Right lobe of liver (tissue), 6 donors: ENCODE measurements around the gene SIK3. TPM values are rescaled to one million over a fixed set of nuclear protein-coding genes. Genes with fewer than 3 reads are reported as not detected.

ENCODE experiments used
- ATAC-seq, 4 donors: fragments of 200-7000 bp; cut with Tn5 transposase; one replicate each; pipeline ENCODE4 v1.9.1; 2020; ENCODE audit warnings: mild to moderate bottlenecking in 4 of 4, moderate library complexity in 4 of 4
- DNase-seq, 3 donors: peaks; one replicate each; pipeline ENCODE4 v3.0.0-alpha.2; 2020
- H3K27ac ChIP-seq, 3 donors: fragments of 200-600 bp; one replicate each; pipeline ENCODE4 v1.8.0; 2022
- H3K27me3 ChIP-seq, 2 donors: fragments of 200-600 bp; one replicate each; pipeline ENCODE4 v1.8.0; 2022
- H3K36me3 ChIP-seq, 4 donors: fragments of 200-600 bp; sonication (generic) in 1 of 4; one replicate each; pipeline versions ENCODE4 v1.5.1 to v1.8.0; 2017 to 2022; ENCODE audit warnings: control low read depth in 1 of 4
- H3K4me1 ChIP-seq, 4 donors: fragments of 200-600 bp; sonication (generic) in 1 of 4; one replicate each; pipeline versions ENCODE4 v1.5.1 to v1.8.0; 2017 to 2022; ENCODE audit warnings: control low read depth in 1 of 4
- H3K4me3 ChIP-seq, 3 donors: fragments of 200-600 bp; one replicate each; pipeline ENCODE4 v1.8.0; 2022
- H3K9me3 ChIP-seq, 4 donors: fragments of 200-600 bp; sonication (generic) in 1 of 4; one replicate each; pipeline versions ENCODE4 v1.5.1 to v1.8.0; 2017 to 2022; ENCODE audit warnings: control low read depth in 1 of 4
- POLR2A ChIP-seq: fragments of 450-650 bp; IDR thresholded peaks from one replicate; pipeline ENCODE4 v1.6.1; 2017; ENCODE audit warnings: antibody characterized with exemption, mild to moderate bottlenecking
- WGBS: methylation state at CpG from one replicate; pipeline ENCODE4 v1.1.6; 2018; ENCODE audit warnings: low coverage, low lambda C conversion rate; ENCODE audit not compliant: insufficient coverage; ENCODE audit errors: missing lambda C conversion rate; 5-methylcytosine and 5-hydroxymethylcytosine counted together
- intact Hi-C, 2 donors: fragments of 100-400 bp; cut with DNase I; formaldehyde crosslinking; loops; one replicate each; pipeline versions ENCODE4 v1.11.2 to v1.14.1; 2022
- total RNA-seq, 6 experiments: library from RNA; depleted of rRNA in 2 of 6; stranded (reverse); fragments of >200 nt in 2 of 6; fragmentation: NEBNext Ultra II Directional in 3 of 6; extraction: Animal tissue kit (Norgen Biotek cat#: 25700) in 3 of 6; gene quantifications; one replicate each; pipeline versions ENCODE4 v1.1.0 to v1.2.4, GENCODE V29; 2016 to 2023
- TF ChIP-seq, protein P1 (sequence below), 4 donors: fragments of 200-600 bp in 3 of 4; fragments of 450-650 bp in 1 of 4; IDR thresholded peaks; one replicate each; pipeline versions ENCODE4 v1.5.1 to v1.8.0; 2016 to 2022; ENCODE audit warnings: antibody characterized with exemption in 4 of 4, mild to moderate bottlenecking in 2 of 4
- donor health status: DM: no; HTN: yes; CAD: no.
- donor health status: DM: no; HTN: no; CAD: no.
- donor health status: DM: no; HTN: no; CAD: no.
- donor health status: DM: no; HTN: yes; CAD: no.
- donor health status: DM: no; HTN: yes; CAD: no.

SIK3 gene
- total RNA-seq, 6 experiments from 2014 or later: 22.0 to 35.4 (median 26.8) TPM

DNA sequence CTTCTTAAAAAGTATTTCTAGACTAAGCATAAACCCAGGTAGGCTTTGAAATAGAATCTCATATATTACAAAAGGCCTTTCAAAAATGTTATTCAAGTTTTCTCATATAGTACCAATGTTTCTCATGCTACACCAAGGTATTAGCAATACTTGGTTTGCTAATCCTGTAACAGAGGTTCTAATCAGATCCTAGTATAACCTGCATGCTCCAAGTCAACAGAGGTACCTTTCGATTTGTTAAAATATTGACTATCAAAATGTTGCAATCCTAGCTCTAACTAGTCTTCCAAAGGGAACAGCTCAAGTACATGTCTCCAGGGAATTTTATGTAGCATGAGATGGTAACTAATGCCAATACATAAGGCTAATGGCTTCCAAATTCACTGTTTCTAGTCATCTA, 162.7 kb downstream of the SIK3 start:
- Histone ChIP-seq H3K9me3 (no peaks in the 10 kb centered on the region), H3K27me3 (no peaks in the 10 kb centered on the region), H3K36me3 (no peaks in the 10 kb centered on the region), H3K27ac (no peak overlapping the region), H3K4me1 (peaks cover 0 to 24% (median 6%) of the 10 kb centered on the region in 4 donors), H3K4me3 (no peak overlapping the region)
- ATAC-seq (peak in 2 of 4 donors; percentile 55), DNase-seq (no peak)
- intact Hi-C loops: no loop called here
- TF ChIP-seq, protein P1, sequence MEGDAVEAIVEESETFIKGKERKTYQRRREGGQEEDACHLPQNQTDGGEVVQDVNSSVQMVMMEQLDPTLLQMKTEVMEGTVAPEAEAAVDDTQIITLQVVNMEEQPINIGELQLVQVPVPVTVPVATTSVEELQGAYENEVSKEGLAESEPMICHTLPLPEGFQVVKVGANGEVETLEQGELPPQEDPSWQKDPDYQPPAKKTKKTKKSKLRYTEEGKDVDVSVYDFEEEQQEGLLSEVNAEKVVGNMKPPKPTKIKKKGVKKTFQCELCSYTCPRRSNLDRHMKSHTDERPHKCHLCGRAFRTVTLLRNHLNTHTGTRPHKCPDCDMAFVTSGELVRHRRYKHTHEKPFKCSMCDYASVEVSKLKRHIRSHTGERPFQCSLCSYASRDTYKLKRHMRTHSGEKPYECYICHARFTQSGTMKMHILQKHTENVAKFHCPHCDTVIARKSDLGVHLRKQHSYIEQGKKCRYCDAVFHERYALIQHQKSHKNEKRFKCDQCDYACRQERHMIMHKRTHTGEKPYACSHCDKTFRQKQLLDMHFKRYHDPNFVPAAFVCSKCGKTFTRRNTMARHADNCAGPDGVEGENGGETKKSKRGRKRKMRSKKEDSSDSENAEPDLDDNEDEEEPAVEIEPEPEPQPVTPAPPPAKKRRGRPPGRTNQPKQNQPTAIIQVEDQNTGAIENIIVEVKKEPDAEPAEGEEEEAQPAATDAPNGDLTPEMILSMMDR (IDR thresholded peaks at IDR 0.05): no peak
- no peak for TF ChIP-seq POLR2A
- 29% methylated on average over 1 of the region's 1 CpG for WGBS

DNA sequence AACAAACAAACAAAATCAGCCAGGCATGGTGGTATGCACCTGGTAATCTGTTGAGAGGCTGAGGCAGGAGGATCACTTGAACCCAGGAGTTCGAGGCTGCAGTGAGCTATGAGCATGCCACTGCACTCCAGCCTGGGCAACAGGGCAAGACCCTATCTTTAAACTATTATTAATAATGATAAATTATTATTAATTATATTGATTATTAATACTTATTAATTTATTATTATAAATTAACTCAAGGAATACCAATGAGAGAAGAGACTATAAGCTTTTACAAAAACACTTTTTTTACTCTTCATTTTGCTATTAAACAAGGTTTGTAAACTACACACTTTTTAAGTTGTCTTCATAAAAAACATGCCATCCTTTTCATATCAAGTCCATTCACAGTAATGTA, 163.1 kb downstream of the SIK3 start:
- WGBS: no CpG with 5 or more reads among the region's 1 CpG
- intact Hi-C loops: no loop called here
- Histone ChIP-seq H3K9me3 (no peaks in the 10 kb centered on the region), H3K27me3 (no peaks in the 10 kb centered on the region), H3K36me3 (no peaks in the 10 kb centered on the region), H3K4me1 (peaks cover 0 to 28% (median 8%) of the 10 kb centered on the region in 4 donors), H3K27ac (no peak overlapping the region), H3K4me3 (no peak overlapping the region)
- DNase-seq (no peak), ATAC-seq (no peak)
- no peak for TF ChIP-seq POLR2A
- TF ChIP-seq, protein P1 (IDR thresholded peaks at IDR 0.05): no peak

DNA sequence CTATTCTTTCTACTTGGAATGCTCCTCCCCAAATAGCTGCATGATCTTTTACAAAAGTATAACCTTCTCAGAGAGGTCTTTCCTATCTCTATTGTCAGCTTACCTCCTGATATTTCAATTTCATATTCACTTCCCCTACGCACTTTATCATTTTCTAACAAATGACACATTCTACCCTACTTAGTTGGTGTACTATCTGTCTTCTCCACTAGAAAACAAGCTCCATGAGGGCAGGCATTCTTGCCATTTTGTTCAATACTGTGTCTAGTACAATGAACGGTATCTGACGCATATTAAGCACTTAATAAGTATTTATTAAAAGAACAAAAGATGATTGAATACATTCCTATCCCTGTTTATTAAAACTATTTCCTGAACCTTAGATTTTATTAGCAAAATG, 164.3 kb downstream of the SIK3 start:
- no peak for DNase-seq
- Histone ChIP-seq H3K4me3 (no peak overlapping the region), H3K27ac (no peak overlapping the region), H3K27me3 (no peaks in the 10 kb centered on the region), H3K36me3 (no peaks in the 10 kb centered on the region), H3K9me3 (no peaks in the 10 kb centered on the region), H3K4me1 (peaks cover 0 to 39% (median 15%) of the 10 kb centered on the region in 4 donors)
- TF ChIP-seq POLR2A: no peak
- TF ChIP-seq, protein P1 (IDR thresholded peaks at IDR 0.05): no peak
- no peak for ATAC-seq
- intact Hi-C loops: no loop called here
- WGBS: 94% methylated on average over 3 of the region's 3 CpGs

DNA sequence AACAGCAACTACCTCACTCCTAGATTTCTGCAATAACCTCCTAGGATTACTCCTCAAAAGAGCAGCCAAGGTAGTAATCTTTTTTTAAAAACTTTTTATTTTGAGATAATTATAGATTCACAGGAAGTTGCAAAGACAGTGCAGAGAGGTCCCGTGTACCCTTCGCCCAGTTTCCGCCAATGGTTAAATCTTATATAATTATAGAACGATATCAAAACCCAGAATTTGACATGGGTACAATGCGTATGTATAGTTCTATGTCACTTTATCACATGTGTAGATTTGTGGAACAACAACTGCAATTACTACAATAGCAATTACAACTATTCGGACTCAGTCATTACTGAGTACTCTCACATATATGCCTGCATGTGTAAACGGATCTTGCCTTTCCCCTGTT, 166.0 kb downstream of the SIK3 start:
- WGBS: 67% methylated on average over 7 of the region's 7 CpGs
- H3K27ac ChIP-seq: peak overlapping the region in 1 of 3 donors; percentile 19
- H3K36me3 ChIP-seq: no peaks in the 10 kb centered on the region
- no peaks in the 10 kb centered on the region for H3K9me3 ChIP-seq
- H3K4me1 ChIP-seq: peaks cover 0 to 41% (median 16%) of the 10 kb centered on the region in 4 donors
- intact Hi-C loops: no loop called here
- no peak overlapping the region for H3K4me3 ChIP-seq
- DNase-seq: no peak
- TF ChIP-seq, protein P1 (IDR thresholded peaks at IDR 0.05): no peak
- no peak for ATAC-seq
- H3K27me3 ChIP-seq: no peaks in the 10 kb centered on the region
